Immature natural killer cell (primary cell): ENCODE results near the gene CDH4. TPM values are rescaled to one million over a fixed set of nuclear protein-coding genes. Genes with fewer than 3 reads are reported as not detected.
"Not testable (repeated sequence)": the region's sequence is repeated elsewhere in the genome, so short reads cannot be mapped to it uniquely, and the experiment has no call there.

Experiments
- DNase-seq, 3 donors: peaks; one replicate each; pipeline ENCODE4 v3.0.0; 2022; ENCODE audit warnings: mixed read lengths in 1 of 3
- H3K27ac Mint-ChIP-seq, 6 donors: one replicate each; pipeline ENCODE4 v1.8.0; 2020; ENCODE audit warnings: mixed read lengths in 6 of 6, mild to moderate bottlenecking in 5 of 6, inconsistent platforms in 4 of 6, moderate library complexity in 3 of 6
- H3K27me3 Mint-ChIP-seq, 3 donors: one replicate each; pipeline ENCODE4 v1.8.0; 2020 to 2021; ENCODE audit warnings: low read depth in 3 of 3, mild to moderate bottlenecking in 3 of 3, mixed read lengths in 3 of 3, moderate library complexity in 3 of 3, inconsistent platforms in 1 of 3
- H3K36me3 Mint-ChIP-seq, 3 donors: one replicate each; pipeline ENCODE4 v1.8.0; 2020; ENCODE audit warnings: mixed read lengths in 3 of 3, inconsistent platforms in 2 of 3, mild to moderate bottlenecking in 2 of 3
- H3K4me1 Mint-ChIP-seq, 2 donors: one replicate each; pipeline ENCODE4 v1.8.0; 2020; ENCODE audit warnings: inconsistent platforms in 2 of 2, mild to moderate bottlenecking in 2 of 2, mixed read lengths in 2 of 2, moderate library complexity in 1 of 2
- H3K4me3 Mint-ChIP-seq, 5 donors: one replicate each; pipeline ENCODE4 v1.8.0; 2020; ENCODE audit warnings: mild to moderate bottlenecking in 5 of 5, mixed read lengths in 5 of 5, inconsistent platforms in 3 of 5, moderate library complexity in 3 of 5
- H3K9me3 Mint-ChIP-seq, 6 donors: one replicate each; pipeline ENCODE4 v1.8.0; 2020; ENCODE audit warnings: mild to moderate bottlenecking in 6 of 6, mixed read lengths in 6 of 6, inconsistent platforms in 4 of 6, moderate library complexity in 3 of 6
- polyA plus RNA-seq, 3 donors: library from polyadenylated mRNA; unstranded; fragments of 300-500 nt; fragmentation: Illumina TruSeq; gene quantifications; one replicate each; pipeline ENCODE4 v1.2.3, GENCODE V29; 2021

CDH4 gene
- polyA plus RNA-seq, 3 donors from 2014 or later = not detected

DNA sequence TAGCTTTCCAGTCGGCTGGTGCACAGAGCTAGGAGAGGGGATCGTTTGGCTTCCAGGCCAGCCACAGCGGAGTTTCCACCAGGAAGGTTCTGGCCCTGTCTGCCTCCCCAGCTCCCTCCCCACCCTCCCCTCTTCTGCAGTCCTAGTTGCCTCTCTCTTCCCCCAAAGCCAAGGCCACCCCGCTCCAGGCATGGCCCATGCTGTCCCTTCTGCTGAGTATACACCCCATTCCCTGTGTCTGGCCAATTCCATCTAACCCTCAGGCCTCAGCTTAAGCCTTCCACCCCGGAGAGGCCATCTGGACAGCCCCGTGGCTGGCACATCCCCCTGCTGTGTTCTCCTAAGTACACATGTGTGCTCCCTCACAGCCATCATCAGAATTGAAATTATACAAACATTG is 167.4 kb downstream of the CDH4 start:
- Mint-ChIP-seq H3K27me3 (peaks cover 0 to 3% (median 1%) of the 10 kb centered on the region in 3 donors), H3K4me3 (no peak overlapping the region), H3K9me3 (peaks cover 0 to 4% (median 0%) of the 10 kb centered on the region in 6 donors), H3K27ac (no peak overlapping the region), H3K4me1 (no peaks in the 10 kb centered on the region), H3K36me3 (no peaks in the 10 kb centered on the region)
- no peak for DNase-seq

DNA sequence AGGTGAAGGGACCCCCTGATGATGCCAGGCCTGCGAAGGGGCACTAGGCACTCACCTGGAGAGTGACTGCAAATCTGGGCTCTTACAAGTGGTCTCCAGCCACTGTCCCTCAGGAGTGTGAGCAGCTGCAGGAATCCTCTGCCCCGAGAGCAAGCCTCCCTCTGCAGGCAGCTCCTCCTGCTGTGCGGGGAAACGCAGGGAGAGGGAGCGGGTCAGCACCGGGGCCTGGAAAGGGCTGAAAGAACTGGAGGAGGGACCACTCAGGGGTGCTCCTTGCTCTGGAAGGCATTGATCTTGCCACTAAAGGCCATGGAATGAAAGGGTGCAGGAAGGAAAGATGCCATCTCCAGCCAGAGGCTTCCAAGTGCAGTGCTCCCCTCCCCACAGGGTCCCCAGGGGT is 168.0 kb downstream of the CDH4 start:
- Mint-ChIP-seq H3K4me3 (no peak overlapping the region), H3K4me1 (no peaks in the 10 kb centered on the region)

DNA sequence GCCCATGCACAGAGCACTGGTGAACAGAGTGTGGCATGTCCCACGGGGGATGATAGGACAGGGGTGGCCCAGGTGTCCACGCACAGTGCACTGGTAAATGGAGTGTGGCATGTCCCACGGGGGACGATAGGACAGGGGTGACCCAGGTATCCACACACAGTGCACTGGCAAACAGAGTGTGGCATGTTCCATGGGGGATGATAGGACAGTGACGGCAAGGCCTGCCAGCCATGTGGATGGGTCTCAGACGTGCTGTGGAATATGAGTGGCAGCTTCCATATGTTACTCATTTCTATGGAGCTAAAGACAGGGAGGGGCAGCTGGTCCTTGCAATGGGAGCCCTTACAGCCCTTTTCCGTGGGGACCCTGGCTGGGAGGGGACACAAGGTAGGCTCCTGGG is 168.7 kb downstream of the CDH4 start:
- Mint-ChIP-seq H3K36me3 (no peaks in the 10 kb centered on the region), H3K4me3 (no peak overlapping the region), H3K9me3 (peaks cover 0 to 4% (median 0%) of the 10 kb centered on the region in 6 donors), H3K4me1 (no peaks in the 10 kb centered on the region), H3K27me3 (peaks cover 0 to 5% (median 1%) of the 10 kb centered on the region in 3 donors), H3K27ac (no peak overlapping the region)
- no peak for DNase-seq

More for the DNA sequence above, 168.0 kb downstream of the CDH4 start:
- no peak overlapping the region for H3K27ac Mint-ChIP-seq
- H3K36me3 Mint-ChIP-seq = no peaks in the 10 kb centered on the region
- peaks cover 0 to 4% (median 0%) of the 10 kb centered on the region in 6 donors for H3K9me3 Mint-ChIP-seq
- DNase-seq = no peak
- peaks cover 0 to 3% (median 1%) of the 10 kb centered on the region in 3 donors for H3K27me3 Mint-ChIP-seq

DNA sequence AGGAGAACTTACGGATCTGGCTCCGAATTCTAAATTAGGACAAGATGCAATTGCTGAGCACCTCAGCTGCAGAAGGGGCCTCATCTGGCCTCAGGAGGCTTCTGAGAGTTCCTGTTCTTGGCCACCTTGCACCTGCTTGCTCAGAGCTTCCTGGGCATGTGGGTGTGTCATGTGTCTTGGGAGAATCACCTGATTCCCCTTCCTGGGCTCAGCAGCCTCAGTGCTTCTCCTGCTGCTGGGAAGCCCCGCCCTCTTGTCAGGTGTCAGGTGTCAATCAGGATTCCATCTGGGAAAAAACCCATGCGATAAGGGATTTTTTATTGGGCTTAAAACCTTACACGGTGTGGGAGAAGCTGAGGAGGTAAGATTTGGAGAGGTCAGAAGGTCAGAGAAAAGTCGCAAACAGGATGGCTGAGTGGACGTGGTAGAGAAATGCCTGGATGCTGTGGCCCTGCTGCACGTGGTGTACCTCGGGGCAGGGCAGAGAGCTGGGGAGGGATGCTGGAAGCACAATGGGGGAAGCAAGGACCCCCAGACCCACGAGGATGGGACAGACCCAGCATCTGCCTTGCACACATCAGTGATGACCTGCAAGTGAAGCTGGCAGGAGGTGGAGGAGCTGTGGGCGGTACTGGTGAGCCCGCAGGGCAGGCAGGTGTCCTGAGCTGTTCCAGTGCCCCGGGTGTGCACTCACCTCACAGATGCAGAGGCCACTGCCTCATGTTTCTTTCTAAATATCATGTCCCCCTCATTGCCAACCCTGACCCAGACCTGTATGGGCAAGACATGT is 170.8 kb downstream of the CDH4 start:
- Mint-ChIP-seq H3K4me3 (no peak overlapping the region), H3K27ac (no peak overlapping the region), H3K36me3 (no peaks in the 10 kb centered on the region), H3K27me3 (peaks cover 0 to 5% (median 1%) of the 10 kb centered on the region in 3 donors), H3K4me1 (no peaks in the 10 kb centered on the region), H3K9me3 (peaks cover 0 to 4% (median 0%) of the 10 kb centered on the region in 6 donors)
- DNase-seq = no peak

DNA sequence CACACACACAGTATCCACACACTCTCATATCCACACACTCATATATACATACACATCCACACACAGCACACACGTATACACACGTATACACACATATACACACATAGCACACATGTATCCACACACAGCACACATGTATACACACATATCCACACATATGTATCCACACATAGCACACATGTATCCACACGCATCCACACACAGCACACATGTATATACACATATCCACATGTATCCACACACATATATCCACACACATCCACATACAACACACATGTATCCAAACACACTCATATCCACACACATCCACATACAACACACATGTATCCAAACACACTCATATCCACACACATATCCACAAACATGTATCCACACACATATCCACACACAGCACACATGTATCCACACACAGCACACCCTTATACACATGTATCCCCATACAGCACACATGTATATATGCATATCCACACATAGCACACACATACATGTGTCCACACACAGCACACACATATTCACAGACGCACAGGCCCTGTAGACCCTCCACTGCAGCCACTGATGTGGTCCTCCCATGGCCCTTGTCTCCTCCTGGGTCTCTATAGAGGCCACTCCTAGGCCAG is 172.1 kb downstream of the CDH4 start:
- Mint-ChIP-seq H3K4me1 (no peaks in the 10 kb centered on the region), H3K27ac (no peak overlapping the region), H3K9me3 (peaks cover 0 to 5% (median 0%) of the 10 kb centered on the region in 6 donors), H3K36me3 (no peaks in the 10 kb centered on the region), H3K27me3 (peaks cover 0 to 5% (median 0%) of the 10 kb centered on the region in 3 donors), H3K4me3 (no peak overlapping the region)
- no peak for DNase-seq

DNA sequence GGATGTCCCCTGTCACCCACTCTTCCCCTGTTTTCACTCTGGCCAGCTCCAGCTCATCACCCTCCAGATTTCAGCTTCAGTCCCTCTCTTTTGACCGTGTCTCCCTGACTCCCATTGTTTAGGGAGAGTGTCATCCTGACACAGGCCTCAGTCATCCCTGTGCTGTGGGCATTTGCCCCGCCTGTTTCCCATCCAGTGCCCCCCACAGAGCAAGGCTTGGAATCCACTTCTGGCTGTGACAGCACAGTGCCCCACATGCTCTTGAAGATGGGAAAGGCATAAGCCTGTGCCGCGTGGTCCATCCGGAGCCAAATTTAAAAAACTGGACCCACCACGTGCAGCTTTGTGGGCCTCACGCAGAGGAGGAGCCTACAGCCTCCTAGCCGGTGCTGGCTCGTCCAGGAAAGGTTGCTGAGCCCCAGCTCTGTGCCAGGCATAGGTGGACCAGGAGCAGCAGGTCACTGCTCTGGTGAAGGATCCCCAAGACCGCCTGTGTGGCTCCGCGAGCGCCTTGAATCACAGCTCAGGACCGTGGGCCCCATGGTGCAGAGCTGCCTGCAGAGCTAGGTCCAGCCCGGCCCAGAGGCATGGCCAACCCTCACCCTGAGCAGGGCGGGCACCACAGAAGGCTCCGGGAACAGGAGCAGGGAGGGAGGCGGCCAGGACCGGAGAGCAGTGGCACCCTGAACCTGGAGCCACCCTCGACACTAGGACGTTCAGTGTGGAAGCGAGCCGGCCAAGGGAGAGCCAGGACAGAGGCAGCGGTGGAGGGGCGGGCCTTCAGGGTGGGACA is 172.8 kb downstream of the CDH4 start:
- peaks cover 0 to 3% (median 0%) of the 10 kb centered on the region in 3 donors for H3K27me3 Mint-ChIP-seq
- peaks cover 0 to 5% (median 0%) of the 10 kb centered on the region in 6 donors for H3K9me3 Mint-ChIP-seq
- H3K4me1 Mint-ChIP-seq = no peaks in the 10 kb centered on the region
- H3K4me3 Mint-ChIP-seq = no peak overlapping the region
- DNase-seq = no peak
- H3K36me3 Mint-ChIP-seq = no peaks in the 10 kb centered on the region
- H3K27ac Mint-ChIP-seq = no peak overlapping the region

DNA sequence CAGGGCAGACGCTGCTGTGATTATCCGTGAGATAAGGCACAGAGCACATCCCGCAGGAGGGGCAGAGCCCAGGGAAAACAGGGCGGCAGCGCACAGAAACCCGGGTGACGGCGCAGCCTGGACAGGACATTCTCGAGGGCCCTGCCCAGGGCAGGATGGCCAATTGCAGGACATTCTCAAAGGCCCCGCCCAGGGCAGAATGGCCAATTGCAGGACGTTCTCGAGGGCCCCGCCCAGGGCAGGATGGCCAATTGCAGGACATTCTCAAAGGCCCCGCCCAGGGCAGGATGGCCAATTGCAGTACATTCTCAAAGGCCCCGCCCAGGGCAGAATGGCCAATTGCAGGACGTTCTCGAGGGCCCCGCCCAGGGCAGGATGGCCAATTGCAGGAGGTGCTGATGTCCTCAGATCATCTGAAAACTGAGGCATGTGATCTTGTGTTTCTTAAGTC is 173.5 kb downstream of the CDH4 start:
- not testable (repeated sequence) for H3K27me3 Mint-ChIP-seq, H3K9me3 Mint-ChIP-seq, H3K4me3 Mint-ChIP-seq, H3K4me1 Mint-ChIP-seq, H3K27ac Mint-ChIP-seq, H3K36me3 Mint-ChIP-seq, DNase-seq

DNA sequence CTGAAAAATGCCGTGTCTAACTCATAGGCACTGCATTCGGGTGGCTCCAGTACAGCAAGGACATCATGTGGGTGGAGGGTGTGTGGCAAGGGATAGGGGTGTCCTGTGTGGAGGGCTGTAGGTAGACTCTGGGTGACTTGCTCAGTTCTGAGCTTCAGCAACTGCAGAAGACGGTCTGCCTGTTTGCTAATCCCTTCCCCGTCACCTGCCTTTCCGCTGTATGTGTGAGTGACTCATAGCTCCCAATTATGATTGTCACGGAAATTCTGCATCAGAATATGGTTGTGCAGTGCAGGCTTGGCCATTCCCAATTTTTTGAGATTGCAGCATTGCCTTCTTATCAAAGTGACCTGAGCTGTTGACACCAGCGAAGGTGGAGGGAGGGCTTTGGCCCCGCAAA is 174.3 kb downstream of the CDH4 start:
- H3K9me3 Mint-ChIP-seq = peaks cover 0 to 5% (median 0%) of the 10 kb centered on the region in 6 donors
- H3K36me3 Mint-ChIP-seq = no peaks in the 10 kb centered on the region
- H3K4me1 Mint-ChIP-seq = no peaks in the 10 kb centered on the region
- H3K27ac Mint-ChIP-seq = no peak overlapping the region
- peaks cover 0 to 3% (median 0%) of the 10 kb centered on the region in 3 donors for H3K27me3 Mint-ChIP-seq
- no peak overlapping the region for H3K4me3 Mint-ChIP-seq
- DNase-seq = no peak

DNA sequence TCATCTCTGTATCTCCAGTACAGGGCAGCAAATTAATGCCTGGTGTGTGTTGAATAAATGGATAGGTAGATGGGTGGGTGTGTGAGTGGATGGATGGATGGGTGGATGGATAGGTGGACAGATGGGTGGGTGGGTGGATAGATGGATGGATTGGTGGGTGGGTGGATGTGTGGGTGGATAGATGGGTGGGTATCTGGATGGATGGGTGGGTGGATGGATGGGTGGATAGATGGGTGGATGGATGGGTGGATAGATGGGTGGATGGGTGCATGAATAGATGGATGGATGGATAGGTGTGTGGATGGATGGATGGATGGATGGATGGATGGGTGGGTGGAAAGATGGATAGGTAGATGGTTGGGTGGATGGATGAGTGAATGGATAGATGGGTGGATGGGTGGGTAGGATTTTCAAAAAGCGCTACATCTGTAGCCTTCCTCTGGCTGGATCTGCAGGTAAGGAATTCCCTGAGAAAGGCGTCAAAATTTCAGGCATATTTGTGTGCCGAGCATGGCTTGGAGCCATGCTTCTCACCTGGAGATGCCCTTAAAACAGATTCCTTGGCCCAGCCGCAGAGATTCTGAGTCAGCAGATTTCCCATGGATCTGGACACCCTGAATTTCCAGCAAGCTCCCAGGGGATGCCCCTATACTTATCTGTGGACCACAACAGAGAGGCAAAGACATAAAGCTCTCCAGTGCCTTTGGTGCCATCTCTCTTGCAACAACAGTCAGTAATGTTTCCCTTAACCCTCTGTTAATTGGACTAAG is 177.6 kb downstream of the CDH4 start:
- Mint-ChIP-seq H3K36me3 (no peaks in the 10 kb centered on the region), H3K27ac (no peak overlapping the region), H3K27me3 (peaks cover 0 to 6% (median 0%) of the 10 kb centered on the region in 3 donors), H3K4me3 (no peak overlapping the region), H3K9me3 (peaks cover 0 to 5% (median 0%) of the 10 kb centered on the region in 6 donors), H3K4me1 (no peaks in the 10 kb centered on the region)
- DNase-seq = no peak

DNA sequence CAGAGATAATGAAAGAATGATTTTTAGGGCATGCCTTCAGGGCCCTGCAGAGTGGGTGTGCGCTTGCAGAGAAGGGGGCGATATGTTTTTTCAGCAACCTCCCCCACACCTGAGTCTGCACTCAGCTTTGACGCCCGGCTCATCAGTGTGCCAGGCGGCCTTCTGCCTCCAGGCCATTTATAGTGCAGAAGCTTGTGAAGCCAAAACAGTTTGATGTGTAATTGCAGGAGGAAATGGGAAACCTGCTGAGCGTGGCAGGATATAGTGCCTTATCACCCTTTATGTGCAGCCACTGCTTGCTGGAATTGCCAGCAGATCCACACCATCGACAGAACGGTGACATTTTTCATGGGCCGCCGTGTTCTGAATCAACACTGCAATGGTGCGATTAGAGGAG is 178.2 kb downstream of the CDH4 start:
- Mint-ChIP-seq H3K9me3 (peaks cover 0 to 5% (median 0%) of the 10 kb centered on the region in 6 donors), H3K4me3 (no peak overlapping the region), H3K36me3 (no peaks in the 10 kb centered on the region), H3K27me3 (peaks cover 0 to 8% (median under 1%) of the 10 kb centered on the region in 3 donors), H3K27ac (no peak overlapping the region), H3K4me1 (no peaks in the 10 kb centered on the region)
- DNase-seq = no peak

DNA sequence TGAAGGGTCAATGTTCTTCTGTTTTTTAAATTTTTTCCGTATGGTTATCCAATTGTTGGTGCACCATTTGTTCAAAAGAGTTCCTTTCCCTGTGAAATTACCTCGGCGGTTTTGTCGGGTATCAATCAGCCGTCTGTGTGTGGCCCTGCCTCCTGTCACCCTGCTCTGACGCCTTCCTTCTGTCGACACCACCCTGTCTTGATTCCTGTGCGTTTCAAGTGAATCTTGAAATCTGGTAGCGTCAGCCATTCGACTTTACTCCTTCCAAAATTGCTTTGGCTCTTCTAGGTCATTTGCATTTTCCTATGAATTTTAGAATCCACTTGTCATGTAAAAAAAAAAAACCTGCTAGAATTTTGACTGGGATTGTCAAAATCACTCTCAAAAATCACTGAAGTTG is 181.1 kb downstream of the CDH4 start:
- H3K27me3 Mint-ChIP-seq = peaks cover 0 to 9% (median 6%) of the 10 kb centered on the region in 3 donors
- no peaks in the 10 kb centered on the region for H3K4me1 Mint-ChIP-seq
- H3K4me3 Mint-ChIP-seq = no peak overlapping the region
- no peaks in the 10 kb centered on the region for H3K36me3 Mint-ChIP-seq
- DNase-seq = no peak
- no peak overlapping the region for H3K27ac Mint-ChIP-seq
- H3K9me3 Mint-ChIP-seq = peaks cover 0 to 3% (median 0%) of the 10 kb centered on the region in 6 donors

DNA sequence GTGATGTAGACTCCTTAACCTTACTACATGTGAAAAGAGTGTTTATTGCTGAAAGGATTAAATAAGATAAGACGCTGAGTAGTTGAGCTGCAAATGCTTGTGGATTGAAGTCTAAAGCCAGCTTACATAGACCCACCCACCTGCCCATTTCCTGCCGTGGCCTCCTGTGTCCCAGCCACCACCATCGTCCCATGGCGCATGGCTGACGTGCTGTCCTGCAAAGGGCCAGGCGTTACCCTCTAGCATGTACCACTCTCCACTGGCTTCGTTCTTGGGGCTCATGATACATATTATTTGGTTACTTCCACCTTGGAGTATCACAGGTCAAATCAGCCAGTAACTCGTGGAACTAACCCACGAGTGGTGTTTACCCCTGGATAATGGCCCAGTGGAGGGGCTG is 181.8 kb downstream of the CDH4 start:
- no peak overlapping the region for H3K27ac Mint-ChIP-seq
- H3K9me3 Mint-ChIP-seq = peaks cover 0 to 2% (median 0%) of the 10 kb centered on the region in 6 donors
- peaks cover 0 to 9% (median 6%) of the 10 kb centered on the region in 3 donors for H3K27me3 Mint-ChIP-seq
- no peak for DNase-seq
- no peaks in the 10 kb centered on the region for H3K4me1 Mint-ChIP-seq
- H3K4me3 Mint-ChIP-seq = no peak overlapping the region
- H3K36me3 Mint-ChIP-seq = no peaks in the 10 kb centered on the region

DNA sequence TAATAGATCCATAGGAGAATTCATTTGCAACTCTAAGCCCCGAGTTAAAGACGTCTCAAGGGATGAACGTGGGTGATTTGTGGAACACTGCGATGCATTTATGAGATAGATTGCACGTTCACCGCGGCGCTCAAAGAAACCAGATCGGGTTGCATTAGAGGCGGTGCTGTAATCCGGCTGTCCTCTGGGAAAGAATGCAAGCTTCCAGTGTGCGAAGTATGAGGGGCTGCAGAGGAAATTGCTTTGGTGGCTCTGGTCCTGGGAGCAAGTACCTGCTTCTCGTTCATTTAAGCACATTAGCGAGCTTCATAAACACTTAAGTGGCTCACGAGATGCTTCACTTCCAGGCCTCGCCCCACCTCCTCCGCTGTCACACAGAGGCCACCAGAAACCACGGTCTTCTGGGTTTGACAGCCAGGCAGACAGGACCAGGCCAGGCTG is 182.3 kb downstream of the CDH4 start:
- DNase-seq = no peak
- H3K4me3 Mint-ChIP-seq = no peak overlapping the region
- H3K9me3 Mint-ChIP-seq = peaks cover 0 to 2% (median 0%) of the 10 kb centered on the region in 6 donors
- no peaks in the 10 kb centered on the region for H3K36me3 Mint-ChIP-seq
- H3K27ac Mint-ChIP-seq = no peak overlapping the region
- peaks cover 0 to 9% (median 6%) of the 10 kb centered on the region in 3 donors for H3K27me3 Mint-ChIP-seq
- H3K4me1 Mint-ChIP-seq = no peaks in the 10 kb centered on the region
